Activated naive CD4-positive, alpha-beta T cell treated with anti-CD3 and anti-CD28 coated beads, Interleukin-2, amount 10 ng/mL, durations not matched to agents 7 days and 5 days (primary cell): ENCODE results near the gene AMIGO1.

ENCODE experiments used
- CTCF ChIA-PET: fragments of 350-600 bp; sonication (Branson Sonifier 250); formaldehyde crosslinking; loops from one replicate; lab custom pipeline; 2021; ENCODE audit warnings: antibody characterized with exemption; lab: Charles Lee
- DNase-seq: peaks from one replicate; pipeline ENCODE4 v3.0.0-alpha.2; 2020
- H3K27ac Mint-ChIP-seq: one replicate; pipeline ENCODE4 v1.8.0; 2021; ENCODE audit warnings: mild to moderate bottlenecking, moderate library complexity, mixed read lengths
- H3K27me3 Mint-ChIP-seq: one replicate; pipeline ENCODE4 v1.8.0; 2021; ENCODE audit warnings: mild to moderate bottlenecking, mixed read lengths
- H3K36me3 Mint-ChIP-seq: one replicate; pipeline ENCODE4 v1.8.0; 2021; ENCODE audit warnings: mixed read lengths
- H3K4me1 Mint-ChIP-seq: one replicate; pipeline ENCODE4 v1.8.0; 2021; ENCODE audit warnings: mixed read lengths
- H3K4me3 Mint-ChIP-seq: one replicate; pipeline ENCODE4 v1.8.0; 2021; ENCODE audit warnings: mild to moderate bottlenecking, moderate library complexity, mixed read lengths
- H3K9me3 Mint-ChIP-seq: one replicate; pipeline ENCODE4 v1.8.0; 2021; ENCODE audit warnings: mixed read lengths

Gene AMIGO1, protein sequence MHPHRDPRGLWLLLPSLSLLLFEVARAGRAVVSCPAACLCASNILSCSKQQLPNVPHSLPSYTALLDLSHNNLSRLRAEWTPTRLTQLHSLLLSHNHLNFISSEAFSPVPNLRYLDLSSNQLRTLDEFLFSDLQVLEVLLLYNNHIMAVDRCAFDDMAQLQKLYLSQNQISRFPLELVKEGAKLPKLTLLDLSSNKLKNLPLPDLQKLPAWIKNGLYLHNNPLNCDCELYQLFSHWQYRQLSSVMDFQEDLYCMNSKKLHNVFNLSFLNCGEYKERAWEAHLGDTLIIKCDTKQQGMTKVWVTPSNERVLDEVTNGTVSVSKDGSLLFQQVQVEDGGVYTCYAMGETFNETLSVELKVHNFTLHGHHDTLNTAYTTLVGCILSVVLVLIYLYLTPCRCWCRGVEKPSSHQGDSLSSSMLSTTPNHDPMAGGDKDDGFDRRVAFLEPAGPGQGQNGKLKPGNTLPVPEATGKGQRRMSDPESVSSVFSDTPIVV

DNA sequence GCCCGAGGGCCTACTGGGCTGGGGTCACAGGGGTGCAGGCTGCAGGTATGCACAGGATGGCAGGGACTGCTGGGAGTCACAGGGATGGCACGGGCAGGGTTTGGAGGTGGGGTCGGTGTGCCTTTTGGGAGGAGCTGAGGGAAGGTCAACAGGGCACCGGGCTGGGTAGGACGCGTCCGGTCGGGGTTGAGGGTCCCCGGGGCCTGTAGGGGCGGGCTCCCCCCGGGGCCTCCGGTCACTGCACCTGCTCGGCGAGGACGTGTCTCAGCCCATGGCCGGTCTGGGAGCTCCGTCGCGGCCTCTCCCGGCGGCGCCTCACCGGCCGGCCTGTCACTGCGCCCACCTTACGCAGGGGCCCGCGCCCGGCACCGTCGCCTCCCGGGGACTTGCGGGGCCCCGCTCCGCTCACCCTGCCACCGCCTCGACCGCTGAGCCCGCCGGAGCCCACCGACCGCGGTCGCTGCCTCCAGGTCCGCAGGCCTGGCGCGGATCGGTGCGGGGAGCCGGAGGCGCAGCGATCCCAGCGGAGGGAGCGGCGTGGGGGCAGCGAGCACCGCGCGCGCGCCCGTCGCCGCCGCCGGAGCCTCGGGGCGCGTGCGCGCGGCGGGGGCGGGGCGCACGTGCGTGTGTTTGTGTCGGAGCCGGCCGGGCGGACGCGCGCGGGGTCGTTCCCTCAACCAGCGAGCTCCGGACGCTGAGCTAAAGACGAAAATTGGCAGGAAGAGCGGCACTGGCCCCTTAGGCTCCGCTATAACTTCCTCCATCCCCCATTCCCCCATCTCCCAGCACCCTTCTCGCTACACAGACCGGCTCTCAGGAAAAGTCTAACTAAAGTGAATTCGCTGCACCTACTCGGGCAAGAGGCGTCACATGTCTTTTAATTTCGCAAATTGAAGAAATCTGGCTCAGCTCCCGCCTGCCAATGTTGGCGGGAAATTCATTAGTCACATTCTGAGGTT lies at the start of gene AMIGO1:
Gene AMIGO1 (minus strand): TSS at position 552 of the 959 bp plus-strand sequence. CDS start 815 bp downstream, outside the sequence.
- CTCF ChIA-PET = interaction anchor here (4.0 to 37.4 kb wide), 3 partner anchors 9 to 22 kb away, joined by 11 to 1080 read pairs (median 112); partner anchors contain the start of genes CYB561D1 and GPR61
- peak; percentile 70 for DNase-seq
- Mint-ChIP-seq H3K4me3 (peak within 1 kb of the TSS; percentile 89), H3K27ac (peak within 1 kb of the TSS; percentile 67), H3K36me3 (peaks cover 24% of the 10 kb centered on the region), H3K9me3 (no peaks in the 10 kb centered on the region), H3K27me3 (peaks cover 34% of the 10 kb centered on the region), H3K4me1 (peaks cover 56% of the 10 kb centered on the region)

DNA sequence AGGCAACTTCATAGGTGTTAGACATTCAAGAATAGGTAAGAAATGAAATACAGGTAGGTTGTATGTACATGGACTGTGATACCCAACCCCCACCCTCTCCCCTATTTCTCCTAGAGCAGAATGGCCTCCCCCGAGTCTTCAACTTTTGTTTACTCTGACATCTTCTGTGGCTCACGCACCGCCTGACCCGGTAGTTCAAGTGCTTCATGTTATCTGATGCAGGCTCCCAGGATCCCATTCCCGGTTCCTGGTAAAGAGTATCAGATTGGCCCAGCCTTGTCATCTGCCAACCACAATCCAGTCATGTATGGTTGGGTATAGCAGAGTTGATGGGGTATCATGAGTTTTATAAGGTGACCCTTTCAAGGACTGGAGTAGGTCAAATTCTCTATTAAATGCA lies 48.0 kb upstream of the AMIGO1 start:
- peaks cover 35% of the 10 kb centered on the region for H3K4me1 Mint-ChIP-seq
- no peaks in the 10 kb centered on the region for H3K9me3 Mint-ChIP-seq
- CTCF ChIA-PET = no interaction called here
- no peaks in the 10 kb centered on the region for H3K27me3 Mint-ChIP-seq
- DNase-seq = no peak
- H3K4me3 Mint-ChIP-seq = no peak overlapping the region
- peaks cover 22% of the 10 kb centered on the region for H3K36me3 Mint-ChIP-seq
- H3K27ac Mint-ChIP-seq = no peak overlapping the region

DNA sequence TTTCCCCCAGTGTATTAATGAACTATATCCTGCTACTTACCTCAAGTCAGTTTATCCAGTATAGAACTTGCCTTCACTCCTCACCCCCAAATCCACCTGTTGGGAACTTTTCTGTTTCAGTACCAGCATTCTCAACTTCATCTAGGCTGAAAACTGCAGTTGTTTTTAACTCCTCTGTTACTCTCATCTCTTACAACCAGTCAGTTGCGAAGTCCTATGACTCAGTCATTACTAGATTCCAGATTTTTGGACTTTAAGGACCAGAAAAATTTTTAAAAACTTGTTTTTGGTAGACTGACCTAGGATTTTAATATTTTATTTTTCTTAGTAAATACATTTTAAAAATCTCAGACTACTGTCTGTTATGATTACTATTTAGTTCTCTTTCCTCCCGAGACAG lies 47.0 kb upstream of the AMIGO1 start:
- no peak for DNase-seq
- Mint-ChIP-seq H3K4me1 (peaks cover 39% of the 10 kb centered on the region), H3K36me3 (peaks cover 22% of the 10 kb centered on the region), H3K27ac (no peak overlapping the region), H3K9me3 (no peaks in the 10 kb centered on the region), H3K27me3 (no peaks in the 10 kb centered on the region), H3K4me3 (no peak overlapping the region)
- CTCF ChIA-PET = no interaction called here

DNA sequence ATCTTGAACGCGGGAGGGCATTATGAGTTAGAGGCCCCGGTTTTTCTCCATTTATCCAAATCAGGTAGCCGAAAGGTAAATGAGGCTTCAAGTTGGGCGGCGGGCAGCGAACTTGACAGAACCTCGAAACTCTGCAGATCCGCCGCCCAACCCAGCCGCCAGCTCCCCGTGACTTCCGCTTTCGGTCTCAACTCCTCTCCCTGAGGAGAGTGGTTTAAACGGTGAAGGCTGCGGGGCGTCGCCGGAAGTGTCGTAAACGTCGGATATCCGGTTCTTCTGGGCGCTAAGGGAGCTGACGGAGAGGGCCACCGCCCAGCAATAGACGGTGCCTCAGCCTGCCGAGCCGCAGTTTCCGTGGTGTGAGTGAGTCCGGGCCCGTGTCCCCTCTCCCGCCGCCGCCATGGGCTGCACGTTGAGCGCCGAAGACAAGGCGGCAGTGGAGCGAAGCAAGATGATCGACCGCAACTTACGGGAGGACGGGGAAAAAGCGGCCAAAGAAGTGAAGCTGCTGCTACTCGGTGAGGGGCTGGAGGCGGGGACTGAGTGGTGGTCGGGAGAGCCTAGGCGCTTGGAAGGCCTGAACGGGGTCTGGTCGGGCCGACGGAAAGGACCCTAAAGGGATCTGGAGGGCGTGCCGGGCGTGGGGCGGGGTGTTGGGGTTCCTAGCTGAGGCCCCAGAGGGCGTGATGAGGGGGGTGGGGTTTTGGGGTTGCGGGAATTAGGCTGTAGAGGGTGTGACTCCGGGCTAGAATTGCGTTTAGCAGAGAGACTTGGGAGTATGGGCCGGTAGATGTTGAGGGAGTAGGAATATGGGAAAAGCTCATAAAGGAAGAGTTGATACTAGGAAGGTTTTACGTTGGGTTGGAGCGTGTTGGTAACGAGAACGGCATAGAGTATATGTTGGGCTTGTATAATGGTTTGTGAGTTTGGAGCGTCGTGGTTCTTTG lies 39.1 kb upstream of the AMIGO1 start, which contains the start of gene GNAI3:
Gene GNAI3 (plus strand): TSS at position 295 of the 947 bp plus-strand sequence. CDS start 106 bp downstream, at position 401.
- Mint-ChIP-seq H3K4me3 (peak within 1 kb of the TSS; percentile 87), H3K9me3 (no peaks in the 10 kb centered on the region), H3K36me3 (peaks cover 13% of the 10 kb centered on the region), H3K4me1 (peaks cover 47% of the 10 kb centered on the region), H3K27ac (peak within 1 kb of the TSS; percentile 98), H3K27me3 (peaks cover 5% of the 10 kb centered on the region)
- peak; percentile 99 for DNase-seq
- CTCF ChIA-PET = interaction anchor here (0.7 to 3.0 kb wide), 14 partner anchors 11 to 436 kb away, joined by 3 to 25 read pairs (median 4); partner anchors contain the start of genes AHCYL1 and ATXN7L2

DNA sequence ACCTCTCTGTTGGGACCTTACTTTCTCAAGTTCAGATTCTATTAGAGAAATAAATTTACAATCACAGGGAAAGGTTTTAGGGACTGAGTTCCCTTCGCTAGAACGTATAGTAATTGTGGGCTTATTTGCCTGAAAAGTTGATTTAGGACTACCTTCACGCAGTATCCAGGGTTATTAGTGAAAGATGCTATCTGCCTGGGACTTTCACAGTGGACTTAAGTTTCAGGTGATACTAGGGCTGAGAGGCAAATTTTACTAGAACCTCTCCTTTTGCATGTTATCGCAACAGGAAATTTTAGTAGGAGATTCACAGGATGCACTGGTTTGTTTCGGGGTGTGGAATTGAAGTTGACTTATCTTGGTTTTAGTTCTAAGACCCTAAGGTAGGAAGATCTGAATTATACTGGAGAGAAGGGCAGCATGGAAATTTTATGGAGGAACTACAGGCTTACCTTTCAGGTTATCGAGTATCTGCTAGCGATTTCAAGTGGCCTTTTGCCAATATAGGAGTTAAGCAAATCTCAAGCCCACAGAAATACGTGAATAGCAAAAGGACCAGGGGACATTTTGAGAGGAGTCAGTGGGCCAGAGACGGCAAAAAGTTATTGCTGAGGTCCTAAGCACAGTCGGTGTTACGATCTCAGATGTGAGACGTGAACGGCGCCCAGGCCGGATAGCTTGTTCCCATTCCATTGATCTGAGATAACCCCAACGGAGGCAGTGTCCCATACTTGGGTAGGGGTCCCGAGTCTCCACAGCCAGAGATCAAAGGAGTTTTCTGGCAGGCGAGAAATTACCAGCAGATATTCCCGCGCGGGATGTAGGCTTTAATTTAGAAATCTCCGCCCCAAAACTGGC lies 38.2 kb upstream of the AMIGO1 start:
- H3K36me3 Mint-ChIP-seq = peaks cover 9% of the 10 kb centered on the region
- peaks cover 5% of the 10 kb centered on the region for H3K27me3 Mint-ChIP-seq
- peak overlapping the region; percentile 98 for H3K27ac Mint-ChIP-seq
- H3K9me3 Mint-ChIP-seq = no peaks in the 10 kb centered on the region
- CTCF ChIA-PET = interaction anchor here (0.7 to 8.2 kb wide), 14 partner anchors 15 to 437 kb away, joined by 3 to 145 read pairs (median 8); partner anchors contain the start of gene AHCYL1
- H3K4me3 Mint-ChIP-seq = peak overlapping the region; percentile 87
- H3K4me1 Mint-ChIP-seq = peaks cover 42% of the 10 kb centered on the region
- DNase-seq = peak; percentile 33

DNA sequence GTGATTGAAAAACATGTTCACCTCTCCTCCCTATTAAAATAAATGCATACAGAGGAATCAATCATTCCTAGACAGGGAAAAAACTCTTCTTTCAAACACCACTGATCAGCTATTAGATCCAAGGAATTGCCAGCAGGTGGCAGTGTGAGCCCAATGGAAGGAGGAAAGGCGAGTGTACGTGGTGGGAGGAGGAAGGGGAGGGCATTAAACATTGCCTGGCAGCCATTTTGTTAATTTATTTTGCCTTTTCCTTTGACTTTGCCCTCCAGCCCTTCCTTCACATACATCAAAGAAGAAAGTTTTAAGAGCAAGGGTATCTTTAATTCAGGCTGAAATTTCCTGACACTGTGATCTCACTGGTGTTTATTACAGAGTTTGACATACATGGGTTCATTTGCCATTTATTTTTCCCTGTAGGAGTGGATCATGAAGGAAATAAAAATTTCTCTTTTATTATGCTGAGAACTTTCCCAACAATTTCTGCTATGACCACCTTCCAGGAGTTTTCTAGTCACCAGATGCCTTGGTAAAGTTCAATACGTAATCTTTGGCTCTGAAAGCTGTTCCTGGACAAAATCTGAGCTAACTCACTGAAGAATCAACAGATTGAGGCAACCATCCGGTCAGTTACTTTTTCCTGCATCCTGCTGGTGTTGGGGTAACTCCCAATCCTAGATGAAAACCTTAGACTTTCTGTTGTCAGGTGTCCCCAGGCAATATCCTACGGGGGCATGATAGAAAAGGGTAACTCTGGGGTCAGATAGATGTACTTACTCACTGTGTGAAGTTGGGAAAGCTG lies 37.0 kb upstream of the AMIGO1 start:
- H3K36me3 Mint-ChIP-seq = peaks cover 9% of the 10 kb centered on the region
- DNase-seq = peak; percentile 95
- H3K9me3 Mint-ChIP-seq = no peaks in the 10 kb centered on the region
- peak overlapping the region; percentile 87 for H3K4me3 Mint-ChIP-seq
- H3K27me3 Mint-ChIP-seq = peaks cover 13% of the 10 kb centered on the region
- peaks cover 38% of the 10 kb centered on the region for H3K4me1 Mint-ChIP-seq
- CTCF ChIA-PET = interaction anchor here (0.6 to 8.2 kb wide), 23 partner anchors 10 to 437 kb away, joined by 3 to 145 read pairs (median 5); partner anchors contain the start of genes AHCYL1 and CYB561D1
- peak overlapping the region; percentile 98 for H3K27ac Mint-ChIP-seq

DNA sequence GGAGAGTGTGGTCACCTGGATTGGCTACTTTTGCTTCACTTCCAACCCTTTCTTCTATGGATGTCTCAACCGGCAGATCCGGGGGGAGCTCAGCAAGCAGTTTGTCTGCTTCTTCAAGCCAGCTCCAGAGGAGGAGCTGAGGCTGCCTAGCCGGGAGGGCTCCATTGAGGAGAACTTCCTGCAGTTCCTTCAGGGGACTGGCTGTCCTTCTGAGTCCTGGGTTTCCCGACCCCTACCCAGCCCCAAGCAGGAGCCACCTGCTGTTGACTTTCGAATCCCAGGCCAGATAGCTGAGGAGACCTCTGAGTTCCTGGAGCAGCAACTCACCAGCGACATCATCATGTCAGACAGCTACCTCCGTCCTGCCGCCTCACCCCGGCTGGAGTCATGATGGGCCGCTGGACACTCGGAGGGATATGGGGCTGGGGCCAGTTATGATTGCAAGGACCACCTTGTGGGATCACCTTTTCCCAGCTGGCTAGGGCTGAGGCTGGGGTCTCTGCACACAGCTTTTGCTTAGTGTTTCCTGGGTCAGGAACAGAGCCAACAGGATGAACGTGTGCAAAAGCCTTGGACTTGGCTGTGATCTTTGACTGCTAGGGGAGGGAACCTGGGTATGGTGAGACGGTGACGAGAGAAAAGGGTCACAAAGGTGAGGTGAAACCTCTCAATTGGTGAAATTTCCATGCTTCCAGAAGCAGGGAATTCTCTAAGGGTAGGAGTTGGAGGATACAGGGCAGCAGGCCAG lies 34.6 kb upstream of the AMIGO1 start:
- H3K4me1 Mint-ChIP-seq = peaks cover 17% of the 10 kb centered on the region
- no peak for DNase-seq
- H3K36me3 Mint-ChIP-seq = peaks cover 7% of the 10 kb centered on the region
- H3K9me3 Mint-ChIP-seq = no peaks in the 10 kb centered on the region
- CTCF ChIA-PET = interaction anchor here (0.6 to 8.2 kb wide), 5 partner anchors 12 to 230 kb away, joined by 4 to 145 read pairs (median 103); no protein-coding TSS in a partner anchor
- no peak overlapping the region for H3K4me3 Mint-ChIP-seq
- peaks cover 34% of the 10 kb centered on the region for H3K27me3 Mint-ChIP-seq
- H3K27ac Mint-ChIP-seq = no peak overlapping the region

DNA sequence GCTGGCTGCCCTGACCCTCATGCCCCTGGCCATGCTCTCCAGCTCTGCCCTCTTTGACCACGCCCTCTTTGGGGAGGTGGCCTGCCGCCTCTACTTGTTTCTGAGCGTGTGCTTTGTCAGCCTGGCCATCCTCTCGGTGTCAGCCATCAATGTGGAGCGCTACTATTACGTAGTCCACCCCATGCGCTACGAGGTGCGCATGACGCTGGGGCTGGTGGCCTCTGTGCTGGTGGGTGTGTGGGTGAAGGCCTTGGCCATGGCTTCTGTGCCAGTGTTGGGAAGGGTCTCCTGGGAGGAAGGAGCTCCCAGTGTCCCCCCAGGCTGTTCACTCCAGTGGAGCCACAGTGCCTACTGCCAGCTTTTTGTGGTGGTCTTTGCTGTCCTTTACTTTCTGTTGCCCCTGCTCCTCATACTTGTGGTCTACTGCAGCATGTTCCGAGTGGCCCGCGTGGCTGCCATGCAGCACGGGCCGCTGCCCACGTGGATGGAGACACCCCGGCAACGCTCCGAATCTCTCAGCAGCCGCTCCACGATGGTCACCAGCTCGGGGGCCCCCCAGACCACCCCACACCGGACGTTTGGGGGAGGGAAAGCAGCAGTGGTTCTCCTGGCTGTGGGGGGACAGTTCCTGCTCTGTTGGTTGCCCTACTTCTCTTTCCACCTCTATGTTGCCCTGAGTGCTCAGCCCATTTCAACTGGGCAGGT lies 33.9 kb upstream of the AMIGO1 start:
- Mint-ChIP-seq H3K27me3 (peaks cover 41% of the 10 kb centered on the region), H3K4me1 (peaks cover 14% of the 10 kb centered on the region), H3K4me3 (no peak overlapping the region), H3K27ac (no peak overlapping the region), H3K36me3 (peaks cover 4% of the 10 kb centered on the region), H3K9me3 (no peaks in the 10 kb centered on the region)
- CTCF ChIA-PET = interaction anchor here (0.6 to 8.2 kb wide), 5 partner anchors 11 to 231 kb away, joined by 4 to 145 read pairs (median 103); no protein-coding TSS in a partner anchor
- DNase-seq = no peak

DNA sequence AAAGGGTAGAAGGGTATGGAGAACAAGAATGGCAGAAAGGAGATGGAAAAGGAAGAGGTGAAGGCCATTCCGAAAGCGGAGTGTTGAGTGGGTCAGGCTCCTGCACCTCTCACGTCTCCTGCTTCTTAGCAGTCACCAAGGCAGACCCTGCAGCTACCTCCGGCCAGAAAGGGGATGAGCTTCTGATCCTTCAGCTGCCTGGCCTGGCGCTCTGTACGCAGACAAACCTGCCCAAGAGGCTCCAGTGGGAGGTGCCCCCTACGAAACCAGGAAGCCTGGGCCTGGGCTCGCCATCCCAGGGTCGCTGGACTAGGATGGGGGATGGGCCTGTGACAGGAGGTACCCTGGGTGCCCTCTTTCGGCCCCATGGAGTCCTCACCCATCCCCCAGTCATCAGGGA lies 33.1 kb upstream of the AMIGO1 start:
- Mint-ChIP-seq H3K9me3 (no peaks in the 10 kb centered on the region), H3K27me3 (peaks cover 48% of the 10 kb centered on the region), H3K4me3 (no peak overlapping the region), H3K36me3 (peaks cover 2% of the 10 kb centered on the region), H3K27ac (no peak overlapping the region), H3K4me1 (peaks cover 14% of the 10 kb centered on the region)
- DNase-seq = no peak
- CTCF ChIA-PET = interaction anchor here (2.9 to 21.5 kb wide), 5 partner anchors 10 to 231 kb away, joined by 19 to 1080 read pairs (median 106); partner anchors contain the start of genes AMIGO1, ATXN7L2 and CYB561D1

DNA sequence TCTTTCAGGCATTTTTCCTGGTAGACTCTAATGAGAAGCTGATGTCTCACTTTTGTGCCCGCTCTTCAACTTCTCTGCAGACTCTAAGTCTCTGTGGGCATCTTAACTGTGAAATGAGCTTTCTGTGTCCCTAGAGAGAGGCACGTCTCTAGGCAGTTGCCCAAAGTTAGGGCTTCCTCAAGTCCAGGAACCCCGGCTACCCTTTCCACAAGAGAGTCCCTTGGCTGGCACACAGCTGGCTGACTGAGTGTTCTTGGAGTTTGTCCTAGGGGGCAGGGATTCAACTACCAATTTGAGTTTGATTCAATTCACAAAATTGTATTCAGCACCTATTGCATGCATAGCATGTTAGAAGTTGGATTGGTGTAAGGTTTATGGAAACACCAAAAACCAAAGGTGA lies 31.6 kb upstream of the AMIGO1 start:
- no peaks in the 10 kb centered on the region for H3K9me3 Mint-ChIP-seq
- no peaks in the 10 kb centered on the region for H3K36me3 Mint-ChIP-seq
- H3K27me3 Mint-ChIP-seq = peaks cover 54% of the 10 kb centered on the region
- no peak overlapping the region for H3K27ac Mint-ChIP-seq
- CTCF ChIA-PET = interaction anchor here (0.7 to 21.5 kb wide), 9 partner anchors 9 to 443 kb away, joined by 3 to 1080 read pairs (median 19); partner anchors contain the start of genes AHCYL1, AMIGO1, ATXN7L2 and CYB561D1
- no peak overlapping the region for H3K4me3 Mint-ChIP-seq
- DNase-seq = no peak
- H3K4me1 Mint-ChIP-seq = peaks cover 3% of the 10 kb centered on the region
